ENCODE results near the gene PROCA1. TPM values are rescaled to one million over a fixed set of nuclear protein-coding genes. Genes with fewer than 3 reads are reported as not detected.

Gene PROCA1
- total RNA-seq, 1 experiment from 2014 or later = 4.6 TPM

- BruUV-seq (replicated peaks) = no TSS peak
- Histone ChIP-seq H3K9me3 (ENCODE audit: low read depth, low read length, poor library complexity, severe bottlenecking) (no peaks in the 10 kb centered on the region), H3K36me3 (ENCODE audit: insufficient read depth, low read length, poor library complexity, severe bottlenecking) (peaks cover 31% of the 10 kb centered on the region), H3K4me3 (ENCODE audit: low read depth, low read length, poor library complexity, severe bottlenecking) (no peak overlapping the region), H3K27ac (ENCODE audit: low read depth, low read length, poor library complexity, severe bottlenecking) (no peak overlapping the region), H3K4me1 (ENCODE audit: insufficient read depth, low read length, poor library complexity, severe bottlenecking) (peaks cover 17% of the 10 kb centered on the region), H3K27me3 (replicated peaks; ENCODE audit: insufficient read depth, low read depth, low read length, poor library complexity) (no peaks in the 10 kb centered on the region)
- ChIA-PET POLR2A (ENCODE audit: low non-redundant PET) (no interaction called here), CTCF (no interaction called here)
- intact Hi-C loops (cut with micrococcal nuclease; ENCODE audit: unreplicated experiment) = no loop called here
- no peak for DNase-seq (ENCODE audit: low spot score)
- TF ChIP-seq CTCF (conservative IDR thresholded peaks at IDR 0.05; ENCODE audit: low read depth, low read length) (no peak), EZH2 (IDR thresholded peaks at IDR 0.05; ENCODE audit: borderline replicate concordance, low read depth, low read length, poor library complexity, severe bottlenecking) (no peak)
Measured at GRCh38 chr17:28755486-28755885, 43.8 kb upstream of the PROCA1 start.

GRCh38 chr17:28751600-28752366 lies 40.1 kb upstream of the PROCA1 start:
- BruUV-seq (replicated peaks) = no TSS peak
- TF ChIP-seq CTCF (conservative IDR thresholded peaks at IDR 0.05; ENCODE audit: low read depth, low read length) = no peak
- no peak for TF ChIP-seq EZH2 (IDR thresholded peaks at IDR 0.05; ENCODE audit: borderline replicate concordance, low read depth, low read length, poor library complexity, severe bottlenecking)
- Histone ChIP-seq H3K27ac (ENCODE audit: low read depth, low read length, poor library complexity, severe bottlenecking) (no peak overlapping the region), H3K9me3 (ENCODE audit: low read depth, low read length, poor library complexity, severe bottlenecking) (no peaks in the 10 kb centered on the region), H3K27me3 (replicated peaks; ENCODE audit: insufficient read depth, low read depth, low read length, poor library complexity) (no peaks in the 10 kb centered on the region), H3K4me3 (ENCODE audit: low read depth, low read length, poor library complexity, severe bottlenecking) (no peak overlapping the region), H3K36me3 (ENCODE audit: insufficient read depth, low read length, poor library complexity, severe bottlenecking) (peaks cover 43% of the 10 kb centered on the region), H3K4me1 (ENCODE audit: insufficient read depth, low read length, poor library complexity, severe bottlenecking) (peaks cover 9% of the 10 kb centered on the region)
- intact Hi-C loops (cut with micrococcal nuclease; ENCODE audit: unreplicated experiment) = loop anchor here (2.0 kb wide), 1 partner anchor 25 kb away; the partner anchor contains the start of gene TLCD1
- POLR2A ChIA-PET (ENCODE audit: low non-redundant PET) = interaction anchor here (0.5 kb wide), 1 partner anchor 140 kb away, joined by 7 read pairs; no protein-coding TSS in a partner anchor
- CTCF ChIA-PET = interaction anchor here (0.6 to 2.5 kb wide), 5 partner anchors 23 to 200 kb away, joined by 3 to 82 read pairs (median 4); partner anchors contain the start of genes NEK8 and TLCD1
- DNase-seq (ENCODE audit: low spot score) = no peak

GRCh38 chr17:28750178-28751047 lies 38.7 kb upstream of the PROCA1 start:
- TF ChIP-seq CTCF (conservative IDR thresholded peaks at IDR 0.05; ENCODE audit: low read depth, low read length) = peak; percentile 99
- TF ChIP-seq EZH2 (IDR thresholded peaks at IDR 0.05; ENCODE audit: borderline replicate concordance, low read depth, low read length, poor library complexity, severe bottlenecking) = no peak
- intact Hi-C loops (cut with micrococcal nuclease; ENCODE audit: unreplicated experiment) = loop anchor here (2.0 kb wide), 1 partner anchor 24 kb away; the partner anchor contains the start of gene TLCD1
- H3K36me3 ChIP-seq (ENCODE audit: insufficient read depth, low read length, poor library complexity, severe bottlenecking) = peaks cover 43% of the 10 kb centered on the region
- BruUV-seq (replicated peaks) = TSS peak; percentile 37
- ChIA-PET CTCF (interaction anchor here (0.5 to 2.5 kb wide), 9 partner anchors 10 to 367 kb away, joined by 3 to 82 read pairs (median 5); partner anchors contain the start of genes NEK8 and TLCD1), POLR2A (ENCODE audit: low non-redundant PET) (interaction anchor here (0.6 kb wide), 1 partner anchor 21 kb away, joined by 4 read pairs; no protein-coding TSS in a partner anchor)
- H3K4me3 ChIP-seq (ENCODE audit: low read depth, low read length, poor library complexity, severe bottlenecking) = no peak overlapping the region
- no peak overlapping the region for H3K27ac ChIP-seq (ENCODE audit: low read depth, low read length, poor library complexity, severe bottlenecking)
- peak; percentile 95 for DNase-seq (ENCODE audit: low spot score)
- peaks cover 21% of the 10 kb centered on the region for H3K4me1 ChIP-seq (ENCODE audit: insufficient read depth, low read length, poor library complexity, severe bottlenecking)
- no peaks in the 10 kb centered on the region for H3K27me3 ChIP-seq (replicated peaks; ENCODE audit: insufficient read depth, low read depth, low read length, poor library complexity)
- no peaks in the 10 kb centered on the region for H3K9me3 ChIP-seq (ENCODE audit: low read depth, low read length, poor library complexity, severe bottlenecking)

Measured in A673 (cell line).